A673 (cell line): ENCODE results near the gene SKI. TPM values are rescaled to one million over a fixed set of nuclear protein-coding genes. Genes with fewer than 3 reads are reported as not detected.

ENCODE experiments used
- BruUV-seq: library from RNA; stranded (reverse); fragments of 400-500 nt; replicated peaks from 2 replicates; lab custom pipeline; 2021; lab: Mats Ljungman, UMichigan
- CTCF ChIA-PET: fragments of 300-600 bp; sonication (Branson Sonifier 250); formaldehyde crosslinking; loops from one replicate; lab custom pipeline; 2022; ENCODE audit warnings: antibody characterized with exemption; lab: Charles Lee
- POLR2A ChIA-PET: fragments of 300-600 bp; sonication (Branson Sonifier 250); formaldehyde crosslinking; loops from one replicate; lab custom pipeline; 2022; ENCODE audit warnings: antibody characterized with exemption; ENCODE audit not compliant: low non-redundant PET; lab: Charles Lee
- DNase-seq: peaks from one replicate; pipeline ENCODE4 v3.0.0-alpha.2; 2015; ENCODE audit warnings: low spot score
- H3K27ac ChIP-seq: fragments of 200-600 bp; sonication (generic); 2 replicates; pipeline ENCODE4 v1.5.1; 2016; ENCODE audit warnings: mixed run types, low read depth, mild to moderate bottlenecking, mixed read lengths, antibody characterized with exemption, low read length; ENCODE audit not compliant: poor library complexity, severe bottlenecking
- H3K27me3 ChIP-seq: fragments of 200-600 bp; sonication (generic); replicated peaks from 2 replicates; pipeline ENCODE4 v1.6.1; 2017; ENCODE audit warnings: mixed run types, low read depth, mild to moderate bottlenecking, mixed read lengths, antibody characterized with exemption, low read length; ENCODE audit not compliant: insufficient read depth, poor library complexity
- H3K36me3 ChIP-seq: fragments of 200-600 bp; sonication (generic); 2 replicates; pipeline ENCODE4 v1.6.1; 2016; ENCODE audit warnings: mixed run types, mild to moderate bottlenecking, mixed read lengths, antibody characterized with exemption, low read length; ENCODE audit not compliant: insufficient read depth, poor library complexity, severe bottlenecking
- H3K4me1 ChIP-seq: fragments of 200-600 bp; sonication (generic); 2 replicates; pipeline ENCODE4 v1.6.1; 2017; ENCODE audit warnings: mixed run types, mild to moderate bottlenecking, mixed read lengths, antibody characterized with exemption, low read length; ENCODE audit not compliant: insufficient read depth, poor library complexity, severe bottlenecking
- H3K4me3 ChIP-seq: fragments of 200-600 bp; sonication (generic); 2 replicates; pipeline ENCODE4 v1.5.1; 2016; ENCODE audit warnings: low read depth, mixed run types, mild to moderate bottlenecking, mixed read lengths, low read length; ENCODE audit not compliant: poor library complexity, severe bottlenecking
- H3K9me3 ChIP-seq: fragments of 200-600 bp; sonication (generic); 2 replicates; pipeline ENCODE4 v1.6.1; 2016; ENCODE audit warnings: mixed run types, low read depth, mild to moderate bottlenecking, mixed read lengths, antibody characterized with exemption, low read length; ENCODE audit not compliant: poor library complexity, severe bottlenecking
- EZH2 ChIP-seq: fragments of 200-600 bp; sonication (generic); IDR thresholded peaks from 2 replicates; pipeline ENCODE4 v1.6.1; 2017; ENCODE audit warnings: borderline replicate concordance, low read depth, mild to moderate bottlenecking, mixed read lengths, antibody characterized with exemption, low read length; ENCODE audit not compliant: poor library complexity, severe bottlenecking
- intact Hi-C: fragments of 100-400 bp; cut with micrococcal nuclease; formaldehyde crosslinking; loops from one replicate; pipeline ENCODE4 v1.10.0; 2022; ENCODE audit not compliant: unreplicated experiment
- total RNA-seq: library from RNA; stranded (reverse); gene quantifications from 2 replicates; pipeline ENCODE4 v1.2.3, GENCODE V29; 2021
- TF ChIP-seq, protein P1 (sequence below): fragments of 300-800, 200-600 bp; sonication (generic); conservative IDR thresholded peaks from 2 replicates; pipeline ENCODE4 v1.5.1; 2017; ENCODE audit warnings: low read depth, mild to moderate bottlenecking, antibody characterized with exemption, low read length, moderate library complexity, mixed read lengths

The SKI gene
- total RNA-seq, 1 experiment from 2014 or later = 88.1 TPM

DNA sequence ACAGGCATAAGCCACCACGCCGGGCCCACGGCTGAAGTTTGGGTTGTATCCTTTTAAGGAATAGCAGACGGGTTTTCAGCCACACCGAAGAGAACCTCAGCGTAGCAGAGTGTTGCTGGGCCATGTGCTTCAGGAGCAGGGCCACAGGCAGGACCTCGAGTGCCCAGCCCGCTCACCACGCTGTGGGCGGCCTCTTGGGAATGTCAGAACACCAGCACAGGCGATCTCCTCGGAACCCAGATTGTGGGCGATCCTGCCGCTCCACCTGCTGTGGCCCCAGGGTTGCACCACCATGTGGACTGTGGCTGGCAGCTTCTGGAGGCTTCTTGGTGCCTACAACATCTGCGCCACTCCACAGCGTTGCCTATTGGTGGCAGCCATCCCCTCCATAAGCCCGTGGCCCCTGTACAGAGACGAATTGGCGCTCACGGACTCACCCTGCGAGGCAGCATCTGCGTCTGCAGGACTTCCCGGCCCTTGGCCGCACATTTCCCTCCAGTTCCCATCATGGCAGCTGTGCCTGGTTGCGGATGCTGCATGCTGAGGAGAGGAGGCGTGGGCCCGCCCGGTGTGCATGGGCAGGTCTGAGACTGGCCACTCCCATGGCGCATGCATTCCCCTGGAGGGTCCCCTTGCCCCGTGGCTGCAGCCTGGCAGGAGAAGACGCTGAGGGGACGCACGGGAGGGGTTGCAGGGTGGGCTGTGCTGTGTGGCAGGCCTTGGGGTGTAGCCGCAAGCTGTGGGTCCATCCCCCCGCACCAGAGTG is 69.3 kb downstream of the SKI start:
- Histone ChIP-seq H3K27me3 (no peaks in the 10 kb centered on the region), H3K27ac (no peak overlapping the region), H3K9me3 (no peaks in the 10 kb centered on the region), H3K4me3 (no peak overlapping the region), H3K4me1 (peaks cover 47% of the 10 kb centered on the region), H3K36me3 (no peaks in the 10 kb centered on the region)
- no peak for DNase-seq
- CTCF ChIA-PET = no interaction called here
- intact Hi-C loops = no loop called here
- TF ChIP-seq EZH2 = no peak
- TF ChIP-seq, protein P1, sequence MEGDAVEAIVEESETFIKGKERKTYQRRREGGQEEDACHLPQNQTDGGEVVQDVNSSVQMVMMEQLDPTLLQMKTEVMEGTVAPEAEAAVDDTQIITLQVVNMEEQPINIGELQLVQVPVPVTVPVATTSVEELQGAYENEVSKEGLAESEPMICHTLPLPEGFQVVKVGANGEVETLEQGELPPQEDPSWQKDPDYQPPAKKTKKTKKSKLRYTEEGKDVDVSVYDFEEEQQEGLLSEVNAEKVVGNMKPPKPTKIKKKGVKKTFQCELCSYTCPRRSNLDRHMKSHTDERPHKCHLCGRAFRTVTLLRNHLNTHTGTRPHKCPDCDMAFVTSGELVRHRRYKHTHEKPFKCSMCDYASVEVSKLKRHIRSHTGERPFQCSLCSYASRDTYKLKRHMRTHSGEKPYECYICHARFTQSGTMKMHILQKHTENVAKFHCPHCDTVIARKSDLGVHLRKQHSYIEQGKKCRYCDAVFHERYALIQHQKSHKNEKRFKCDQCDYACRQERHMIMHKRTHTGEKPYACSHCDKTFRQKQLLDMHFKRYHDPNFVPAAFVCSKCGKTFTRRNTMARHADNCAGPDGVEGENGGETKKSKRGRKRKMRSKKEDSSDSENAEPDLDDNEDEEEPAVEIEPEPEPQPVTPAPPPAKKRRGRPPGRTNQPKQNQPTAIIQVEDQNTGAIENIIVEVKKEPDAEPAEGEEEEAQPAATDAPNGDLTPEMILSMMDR = no peak
- no TSS peak for BruUV-seq
- POLR2A ChIA-PET = no interaction called here

- no peak for TF ChIP-seq EZH2
- TF ChIP-seq, protein P1 = no peak
- Histone ChIP-seq H3K9me3 (no peaks in the 10 kb centered on the region), H3K4me1 (peaks cover 34% of the 10 kb centered on the region), H3K36me3 (peaks cover under 1% of the 10 kb centered on the region), H3K27ac (peak overlapping the region; percentile 79), H3K27me3 (no peaks in the 10 kb centered on the region), H3K4me3 (no peak overlapping the region)
- intact Hi-C loops = no loop called here
- no TSS peak for BruUV-seq
- DNase-seq = no peak
- ChIA-PET CTCF (no interaction called here), POLR2A (no interaction called here)
Observed at GRCh38 chr1:2298685-2299084, 70.6 kb downstream of the SKI start.

DNA sequence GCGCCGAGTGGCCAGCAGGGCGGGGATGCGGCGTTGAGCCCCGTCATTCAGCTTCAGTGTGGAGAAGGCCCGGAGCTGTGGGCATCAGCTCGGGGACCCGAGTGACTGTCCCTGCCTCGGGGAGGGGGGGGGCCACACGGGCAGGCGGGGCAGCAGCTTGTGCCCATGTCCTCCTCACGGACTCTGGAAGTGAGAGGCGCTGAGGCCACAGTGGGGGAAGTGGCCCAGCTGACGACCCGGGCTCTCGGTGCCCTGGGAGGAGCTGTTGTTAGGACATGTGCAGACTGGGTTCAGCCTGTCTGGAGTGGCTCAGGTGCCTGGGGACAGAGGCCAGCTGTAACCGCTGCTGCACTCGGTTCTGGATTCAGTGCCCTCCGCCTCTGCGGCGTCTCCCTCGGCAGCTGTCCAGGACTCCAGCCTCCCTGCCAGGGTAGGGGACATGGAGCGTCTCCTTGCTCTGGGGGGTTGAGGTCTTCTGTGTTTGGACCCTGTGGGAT is 71.1 kb downstream of the SKI start:
- Histone ChIP-seq H3K9me3 (no peaks in the 10 kb centered on the region), H3K27me3 (no peaks in the 10 kb centered on the region), H3K27ac (peak overlapping the region; percentile 79), H3K36me3 (peaks cover 5% of the 10 kb centered on the region), H3K4me1 (peaks cover 31% of the 10 kb centered on the region), H3K4me3 (no peak overlapping the region)
- intact Hi-C loops = no loop called here
- ChIA-PET POLR2A (no interaction called here), CTCF (no interaction called here)
- no peak for DNase-seq
- TF ChIP-seq, protein P1 = no peak
- no peak for TF ChIP-seq EZH2
- BruUV-seq = no TSS peak
